Measurements from ENCODE around the gene L3MBTL2.
A peak's percentile ranks its signal among the peaks of the same experiment; 100 is the strongest.

The L3MBTL2 gene

DNA sequence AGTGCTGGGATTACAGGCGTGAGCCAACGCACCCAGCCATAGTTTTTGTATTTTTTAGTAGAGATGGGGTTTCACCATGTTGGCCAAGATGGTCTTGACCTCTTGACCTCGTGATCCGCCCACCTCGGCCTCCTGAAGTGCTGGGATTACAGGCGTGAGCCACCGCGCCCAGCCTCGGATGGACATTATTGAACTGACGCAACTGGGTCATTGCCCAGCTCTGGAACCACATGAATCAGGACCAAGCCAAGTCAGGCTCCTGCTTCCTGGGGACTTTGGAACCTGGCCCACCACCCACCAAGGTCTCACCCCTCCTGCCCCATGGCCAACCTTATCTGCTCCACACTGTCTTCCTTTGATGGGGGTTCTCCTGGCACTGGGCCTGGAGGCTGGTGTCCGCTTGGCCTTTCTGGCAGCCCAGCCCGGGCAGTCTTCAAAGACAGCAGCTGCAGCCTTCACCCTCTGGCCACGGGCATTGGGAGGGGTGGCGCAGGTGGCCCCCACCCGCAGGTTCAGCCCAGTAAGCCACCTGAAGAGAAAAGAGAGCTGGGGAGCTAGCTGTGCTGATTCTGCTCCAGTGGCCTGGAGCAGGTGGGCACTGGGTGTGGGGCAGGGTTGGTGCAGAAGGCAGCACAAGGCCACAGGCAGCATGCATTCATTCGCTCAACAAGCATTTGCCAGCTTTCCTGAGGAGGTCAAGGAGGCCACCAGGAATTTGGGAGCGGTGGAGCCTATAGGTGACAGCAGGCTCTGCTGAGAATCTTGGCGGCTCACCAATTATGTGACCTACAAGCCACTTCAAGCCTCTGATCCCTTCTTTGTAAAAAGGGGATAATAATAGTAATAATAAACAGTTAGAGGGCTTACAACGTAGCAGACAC, 29.9 kb downstream of the L3MBTL2 start:
- TF ChIP-seq, protein P1, sequence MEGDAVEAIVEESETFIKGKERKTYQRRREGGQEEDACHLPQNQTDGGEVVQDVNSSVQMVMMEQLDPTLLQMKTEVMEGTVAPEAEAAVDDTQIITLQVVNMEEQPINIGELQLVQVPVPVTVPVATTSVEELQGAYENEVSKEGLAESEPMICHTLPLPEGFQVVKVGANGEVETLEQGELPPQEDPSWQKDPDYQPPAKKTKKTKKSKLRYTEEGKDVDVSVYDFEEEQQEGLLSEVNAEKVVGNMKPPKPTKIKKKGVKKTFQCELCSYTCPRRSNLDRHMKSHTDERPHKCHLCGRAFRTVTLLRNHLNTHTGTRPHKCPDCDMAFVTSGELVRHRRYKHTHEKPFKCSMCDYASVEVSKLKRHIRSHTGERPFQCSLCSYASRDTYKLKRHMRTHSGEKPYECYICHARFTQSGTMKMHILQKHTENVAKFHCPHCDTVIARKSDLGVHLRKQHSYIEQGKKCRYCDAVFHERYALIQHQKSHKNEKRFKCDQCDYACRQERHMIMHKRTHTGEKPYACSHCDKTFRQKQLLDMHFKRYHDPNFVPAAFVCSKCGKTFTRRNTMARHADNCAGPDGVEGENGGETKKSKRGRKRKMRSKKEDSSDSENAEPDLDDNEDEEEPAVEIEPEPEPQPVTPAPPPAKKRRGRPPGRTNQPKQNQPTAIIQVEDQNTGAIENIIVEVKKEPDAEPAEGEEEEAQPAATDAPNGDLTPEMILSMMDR (IDR thresholded peaks at IDR 0.05; ENCODE audit: low read length): no peak
- TF ChIP-seq EZH2 (optimal IDR thresholded peaks at IDR 0.05; ENCODE audit: low read depth, low read length) (no peak), EZH2phosphoT487 (IDR thresholded peaks at IDR 0.05; ENCODE audit: low read length) (no peak)
- no peak overlapping the region for H3K4me3 ChIP-seq (ENCODE audit: low read length)
- no peaks in the 10 kb centered on the region for H3K9me2 ChIP-seq (replicated peaks; ENCODE audit: insufficient read depth, low read length)
- H3K79me2 ChIP-seq (ENCODE audit: low read length): no peaks in the 10 kb centered on the region
- H3K4me2 ChIP-seq (ENCODE audit: low read depth, low read length): no peak overlapping the region
- H3K27ac ChIP-seq (ENCODE audit: low read length): no peak overlapping the region
- 0 out of 2 replicates have a peak, but pooled peaks cover 6% of the 10 kb centered on the region for H3K4me1 ChIP-seq (ENCODE audit: low read length)
- H3K9me3 ChIP-seq (replicated peaks; ENCODE audit: insufficient read depth, low read length): no peaks in the 10 kb centered on the region
- H3K27me3 ChIP-seq (replicated peaks; ENCODE audit: insufficient read depth, low read length): no peaks in the 10 kb centered on the region
- no peak for DNase-seq
- no peak overlapping the region for H3K9ac ChIP-seq (ENCODE audit: low read length)
- no peaks in the 10 kb centered on the region for H3K36me3 ChIP-seq (replicated peaks; ENCODE audit: insufficient read depth, low read length)
- no peak overlapping the region for H2AFZ ChIP-seq (ENCODE audit: low read length)
- H3F3A ChIP-seq (ENCODE audit: insufficient read depth, low read length): peaks cover 4% of the 10 kb centered on the region; the same call in 1 of the 2 replicates
- no peaks in the 10 kb centered on the region for H4K20me1 ChIP-seq (ENCODE audit: insufficient read depth, low read length)

GRCh38 chr22:41237036-41237706, 32.1 kb downstream of the L3MBTL2 start:
- peak overlapping the region; percentile 56 for H3K4me3 ChIP-seq (ENCODE audit: low read length)
- TF ChIP-seq EZH2phosphoT487 (IDR thresholded peaks at IDR 0.05; ENCODE audit: low read length): no peak
- no peak for TF ChIP-seq EZH2 (optimal IDR thresholded peaks at IDR 0.05; ENCODE audit: low read depth, low read length)
- TF ChIP-seq, protein P1 (IDR thresholded peaks at IDR 0.05; ENCODE audit: low read length): no peak

GRCh38 chr22:41237707-41238569, 32.8 kb downstream of the L3MBTL2 start:
- Histone ChIP-seq H3K79me2 (ENCODE audit: low read length) (no peaks in the 10 kb centered on the region), H3K36me3 (replicated peaks; ENCODE audit: insufficient read depth, low read length) (no peaks in the 10 kb centered on the region), H2AFZ (ENCODE audit: low read length) (peak overlapping the region; percentile 90), H3K27ac (ENCODE audit: low read length) (no peak overlapping the region), H3K27me3 (replicated peaks; ENCODE audit: insufficient read depth, low read length) (no peaks in the 10 kb centered on the region), H3K9ac (ENCODE audit: low read length) (no peak overlapping the region; the same call in 1 of the 2 replicates), H3K9me3 (replicated peaks; ENCODE audit: insufficient read depth, low read length) (no peaks in the 10 kb centered on the region), H3F3A (ENCODE audit: insufficient read depth, low read length) (peaks cover 4% of the 10 kb centered on the region; the same call in 1 of the 2 replicates), H4K20me1 (ENCODE audit: insufficient read depth, low read length) (no peaks in the 10 kb centered on the region), H3K9me2 (replicated peaks; ENCODE audit: insufficient read depth, low read length) (no peaks in the 10 kb centered on the region), H3K4me1 (ENCODE audit: low read length) (0 out of 2 replicates have a peak, but pooled peaks cover 6% of the 10 kb centered on the region), H3K4me2 (ENCODE audit: low read depth, low read length) (peak overlapping the region; percentile 97), H3K4me3 (ENCODE audit: low read length) (peak overlapping the region; percentile 56)
- peak; percentile 87 for DNase-seq
- TF ChIP-seq, protein P1 (IDR thresholded peaks at IDR 0.05; ENCODE audit: low read length): peak; percentile 73
- no peak for TF ChIP-seq EZH2 (optimal IDR thresholded peaks at IDR 0.05; ENCODE audit: low read depth, low read length)

More at GRCh38 chr22:41237036-41237706, 32.1 kb downstream of the L3MBTL2 start:
- Histone ChIP-seq H3K36me3 (replicated peaks; ENCODE audit: insufficient read depth, low read length) (no peaks in the 10 kb centered on the region), H3K9me3 (replicated peaks; ENCODE audit: insufficient read depth, low read length) (no peaks in the 10 kb centered on the region), H4K20me1 (ENCODE audit: insufficient read depth, low read length) (no peaks in the 10 kb centered on the region), H3K9ac (ENCODE audit: low read length) (peak overlapping the region; percentile 23; the same call in 1 of the 2 replicates), H3K79me2 (ENCODE audit: low read length) (no peaks in the 10 kb centered on the region), H3F3A (ENCODE audit: insufficient read depth, low read length) (peaks cover 4% of the 10 kb centered on the region; the same call in 1 of the 2 replicates), H3K4me1 (ENCODE audit: low read length) (0 out of 2 replicates have a peak, but pooled peaks cover 6% of the 10 kb centered on the region), H3K9me2 (replicated peaks; ENCODE audit: insufficient read depth, low read length) (no peaks in the 10 kb centered on the region), H3K27ac (ENCODE audit: low read length) (no peak overlapping the region), H3K27me3 (replicated peaks; ENCODE audit: insufficient read depth, low read length) (no peaks in the 10 kb centered on the region), H2AFZ (ENCODE audit: low read length) (peak overlapping the region; percentile 90), H3K4me2 (ENCODE audit: low read depth, low read length) (peak overlapping the region; percentile 97)
- DNase-seq: no peak

All from MM.1S (cell line).